Measurements from ENCODE around the gene ABO.

- TF ChIP-seq CREB1 (IDR thresholded peaks at IDR 0.05) (no peak), CREB1 (CRISPR knock-in tag; IDR thresholded peaks at IDR 0.05) (no peak), ZFP91 (CRISPR knock-in tag; IDR thresholded peaks at IDR 0.05) (no peak), ELF4 (CRISPR knock-in tag; IDR thresholded peaks at IDR 0.05) (no peak), ZNF274 (IDR thresholded peaks at IDR 0.05; ENCODE audit: borderline replicate concordance, low read depth, low read length) (no peak), POLR2A (conservative IDR thresholded peaks at IDR 0.05) (no peak), IRF2 (CRISPR knock-in tag; IDR thresholded peaks at IDR 0.05) (no peak), TAF1 (IDR thresholded peaks at IDR 0.05; ENCODE audit: control insufficient read depth, extremely low read depth, insufficient read depth, low read length, severe bottlenecking) (no peak), HNRNPUL1 (IDR thresholded peaks at IDR 0.05; ENCODE audit: low read length) (no peak), ZEB2 (IDR thresholded peaks at IDR 0.05) (no peak)
Measured at GRCh38 chr9:133252301-133253020, 22.5 kb downstream of the ABO start.

Measured in K562 (cell line).